ENCODE measurements around the gene CDK5RAP2.

- TF ChIP-seq CTCF (IDR thresholded peaks at IDR 0.05) (no peak), POLR2A (IDR thresholded peaks at IDR 0.05) (no peak)
These were observed 198.1 kb downstream of the CDK5RAP2 start for GRCh38 chr9:120381839-120382238.
